Measurements from ENCODE around the gene FCMR. TPM values are rescaled to one million over a fixed set of nuclear protein-coding genes. Genes with fewer than 3 reads are reported as not detected.

Gene FCMR
- total and polyA plus RNA-seq, 10 of the 15 experiments (the other 5 are each of a cell fraction or from before 2014, with no cell fraction given): 79.7 to 245 (median 123) TPM

GRCh38 chr1:206953626-206954025, 31.9 kb upstream of the FCMR start:
- in situ Hi-C loops (cut with MboI): no loop called here
- H3K36me3 ChIP-seq (ENCODE audit: control insufficient read depth in 2 of 2, insufficient read depth in 2 of 2, low read length in 1 of 2): no peaks in the 10 kb centered on the region
- peaks cover 4% of the 10 kb centered on the region; the same call in 2 of the 3 replicates for H3K9me3 ChIP-seq (replicated peaks; ENCODE audit: control insufficient read depth, insufficient read depth, low read length)
- H2AFZ ChIP-seq (ENCODE audit: control insufficient read depth, low read depth, low read length): no peak overlapping the region
- SMC1A ChIA-PET (ENCODE audit: uncharacterized antibody, unreplicated experiment): interaction anchor here (0.7 to 2.4 kb wide), 7 partner anchors 18 to 29 kb away, joined by 3 to 15 read pairs (median 5); no protein-coding TSS in a partner anchor
- no peak overlapping the region for H3K4me2 ChIP-seq (ENCODE audit: control insufficient read depth, insufficient read depth)
- POLR2A ChIA-PET: interaction anchor here (1.2 to 2.3 kb wide), 4 partner anchors 12 to 31 kb away, joined by 5 to 13 read pairs (median 6); partner anchors contain the start of gene FCMR
- DNase-seq (ENCODE audit: low read depth, low spot score) (no peak), FAIRE-seq (no peak), ATAC-seq (no peak)
- TF ChIP-seq TAF1 (IDR thresholded peaks at IDR 0.05; ENCODE audit: borderline replicate concordance, low read depth, low read length) (no peak), NFYA (IDR thresholded peaks at IDR 0.05; ENCODE audit: borderline replicate concordance, low read depth, low read length) (no peak), RAD51 (IDR thresholded peaks at IDR 0.05) (no peak), ZNF274 (IDR thresholded peaks at IDR 0.05; ENCODE audit: insufficient read depth, insufficient read length) (no peak), CHD2 (IDR thresholded peaks at IDR 0.05; ENCODE audit: borderline replicate concordance, low read depth, low read length) (no peak), HDAC2 (IDR thresholded peaks at IDR 0.05) (no peak), ZSCAN29 (IDR thresholded peaks at IDR 0.05) (no peak), RUNX3 (IDR thresholded peaks at IDR 0.05; ENCODE audit: low read length) (no peak), ZBED1 (IDR thresholded peaks at IDR 0.05; ENCODE audit: borderline replicate concordance) (no peak), ETV6 (conservative IDR thresholded peaks at IDR 0.05 in 1 of 2, IDR thresholded peaks at IDR 0.05 in 1 of 2; ENCODE audit: borderline replicate concordance in 1 of 2, low read depth in 1 of 2) (no peak), CTCF (IDR thresholded peaks at IDR 0.05 in 2 of 3, conservative IDR thresholded peaks at IDR 0.05 in 1 of 3; ENCODE audit: control insufficient read depth in 2 of 3, extremely low read depth in 1 of 3, insufficient read depth in 1 of 3, low read depth in 3 of 3, low read length in 3 of 3) (no peak), HCFC1 (IDR thresholded peaks at IDR 0.05; ENCODE audit: low read length) (no peak), BCL11A (IDR thresholded peaks at IDR 0.05; ENCODE audit: low read depth, low read length) (no peak), BMI1 (IDR thresholded peaks at IDR 0.05; ENCODE audit: borderline replicate concordance) (no peak), JUND (IDR thresholded peaks at IDR 0.05; ENCODE audit: low read depth, low read length) (no peak)
- TF ChIP-seq, protein P1, sequence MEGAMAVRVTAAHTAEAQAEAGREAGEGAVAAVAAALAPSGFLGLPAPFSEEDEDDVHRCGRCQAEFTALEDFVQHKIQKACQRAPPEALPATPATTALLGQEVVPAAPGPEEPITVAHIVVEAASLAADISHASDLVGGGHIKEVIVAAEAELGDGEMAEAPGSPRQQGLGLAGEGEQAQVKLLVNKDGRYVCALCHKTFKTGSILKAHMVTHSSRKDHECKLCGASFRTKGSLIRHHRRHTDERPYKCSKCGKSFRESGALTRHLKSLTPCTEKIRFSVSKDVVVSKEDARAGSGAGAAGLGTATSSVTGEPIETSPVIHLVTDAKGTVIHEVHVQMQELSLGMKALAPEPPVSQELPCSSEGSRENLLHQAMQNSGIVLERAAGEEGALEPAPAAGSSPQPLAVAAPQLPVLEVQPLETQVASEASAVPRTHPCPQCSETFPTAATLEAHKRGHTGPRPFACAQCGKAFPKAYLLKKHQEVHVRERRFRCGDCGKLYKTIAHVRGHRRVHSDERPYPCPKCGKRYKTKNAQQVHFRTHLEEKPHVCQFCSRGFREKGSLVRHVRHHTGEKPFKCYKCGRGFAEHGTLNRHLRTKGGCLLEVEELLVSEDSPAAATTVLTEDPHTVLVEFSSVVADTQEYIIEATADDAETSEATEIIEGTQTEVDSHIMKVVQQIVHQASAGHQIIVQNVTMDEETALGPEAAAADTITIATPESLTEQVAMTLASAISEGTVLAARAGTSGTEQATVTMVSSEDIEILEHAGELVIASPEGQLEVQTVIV (IDR thresholded peaks at IDR 0.05; ENCODE audit: borderline replicate concordance, partially characterized antibody): no peak
- peaks cover 52% of the 10 kb centered on the region for H3K4me1 ChIP-seq (ENCODE audit: control insufficient read depth, insufficient read depth, low read length)
- H3K9ac ChIP-seq (ENCODE audit: control insufficient read depth, insufficient read depth, low read length): no peak overlapping the region
- no peak overlapping the region for H3K4me3 ChIP-seq
- no peaks in the 10 kb centered on the region for H3K79me2 ChIP-seq (ENCODE audit: control insufficient read depth, insufficient read depth, low read length)
- BruUV-seq (replicated peaks): no TSS peak
- H4K20me1 ChIP-seq (ENCODE audit: control insufficient read depth, insufficient read depth): no peaks in the 10 kb centered on the region
- intact Hi-C loops (cut with micrococcal nuclease; ENCODE audit: unreplicated experiment): no loop called here
- CTCF ChIA-PET: interaction anchor here (0.8 to 9.4 kb wide), 10 partner anchors 15 to 229 kb away, joined by 3 to 61 read pairs (median 6); partner anchors contain the start of gene FCAMR
- H3K27me3 ChIP-seq (replicated peaks in 1 of 2; ENCODE audit: control insufficient read depth in 2 of 2, insufficient read depth in 2 of 2, low read length in 1 of 2): no peaks in the 10 kb centered on the region
- WGBS (ENCODE audit: insufficient coverage, insufficient replicate concordance, low lambda C conversion rate, missing lambda C conversion rate): 100% methylated on average over 2 of the region's 2 CpGs
- RAD21 ChIA-PET (ENCODE audit: unreplicated experiment): interaction anchor here (1.1 to 2.5 kb wide), 3 partner anchors 14 to 26 kb away, joined by 3 to 17 read pairs (median 3); no protein-coding TSS in a partner anchor
- peak overlapping the region; percentile 25; the same call in 1 of the 2 replicates for H3K27ac ChIP-seq (ENCODE audit: control insufficient read depth, insufficient read depth)

All from GM12878 (cell line).